Bronchial epithelial cell (primary cell): ENCODE results near the gene PTPRN2. TPM values are rescaled to one million over a fixed set of nuclear protein-coding genes. Genes with fewer than 3 reads are reported as not detected.

ENCODE experiments used
- DNase-seq: peaks from one replicate; pipeline ENCODE4 v3.0.0-alpha.2; 2010; ENCODE audit warnings: low read depth
- FAIRE-seq: peaks from 2 replicates; lab custom pipeline; 2011; peaks lifted over from hg19 to GRCh38; lab: Jason Lieb, UNC
- H3K27me3 ChIP-seq: 2 replicates; pipeline ENCODE4 v1.5.1; 2011; ENCODE audit warnings: low read length; ENCODE audit not compliant: control insufficient read depth, insufficient read depth
- H3K36me3 ChIP-seq: 2 replicates; pipeline ENCODE4 v1.5.1; 2011; ENCODE audit warnings: low read length; ENCODE audit not compliant: control insufficient read depth, insufficient read depth
- H3K4me3 ChIP-seq: 2 replicates; pipeline ENCODE4 v1.5.1; 2011; ENCODE audit warnings: mild to moderate bottlenecking, low read depth, low read length, control low read depth
- total RNA-seq: library from RNA; depleted of rRNA; stranded (reverse); fragments of >200 nt; gene quantifications from 2 replicates; pipeline ENCODE4 v1.2.1, GENCODE V29; 2014
- TF ChIP-seq, protein P1 (sequence below): IDR thresholded peaks from 2 replicates; pipeline ENCODE4 v1.5.1; 2011; ENCODE audit warnings: mild to moderate bottlenecking, moderate library complexity, low read length, control low read depth, inconsistent platforms; ENCODE audit not compliant: insufficient read depth, severe bottlenecking

Gene PTPRN2
- total RNA-seq, 1 donor from 2014 or later: 1.1 TPM

DNA sequence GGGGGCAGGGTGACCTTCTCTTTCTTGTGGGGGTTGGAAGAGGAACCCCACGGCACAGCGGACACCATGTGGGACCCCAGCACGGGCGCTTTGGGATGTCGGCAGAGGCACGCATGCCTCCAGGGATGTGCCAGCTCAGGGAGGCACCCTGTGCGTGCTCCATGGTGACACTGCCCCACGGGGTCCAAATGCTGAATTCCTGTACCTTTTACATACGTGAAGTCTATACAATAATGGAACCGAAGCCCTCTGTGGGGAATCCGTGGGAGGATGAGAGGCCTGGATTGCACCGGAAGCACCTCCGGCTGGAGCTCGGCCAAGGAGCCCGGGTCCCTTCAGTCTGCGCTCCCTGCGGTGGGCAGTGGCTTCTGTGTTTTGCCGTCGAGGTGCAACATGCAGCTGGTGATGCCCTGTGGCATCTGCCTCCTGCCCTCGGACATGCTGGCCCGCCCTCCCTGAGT is 726.6 kb downstream of the PTPRN2 start:
- H3K36me3 ChIP-seq: no peaks in the 10 kb centered on the region
- TF ChIP-seq, protein P1, sequence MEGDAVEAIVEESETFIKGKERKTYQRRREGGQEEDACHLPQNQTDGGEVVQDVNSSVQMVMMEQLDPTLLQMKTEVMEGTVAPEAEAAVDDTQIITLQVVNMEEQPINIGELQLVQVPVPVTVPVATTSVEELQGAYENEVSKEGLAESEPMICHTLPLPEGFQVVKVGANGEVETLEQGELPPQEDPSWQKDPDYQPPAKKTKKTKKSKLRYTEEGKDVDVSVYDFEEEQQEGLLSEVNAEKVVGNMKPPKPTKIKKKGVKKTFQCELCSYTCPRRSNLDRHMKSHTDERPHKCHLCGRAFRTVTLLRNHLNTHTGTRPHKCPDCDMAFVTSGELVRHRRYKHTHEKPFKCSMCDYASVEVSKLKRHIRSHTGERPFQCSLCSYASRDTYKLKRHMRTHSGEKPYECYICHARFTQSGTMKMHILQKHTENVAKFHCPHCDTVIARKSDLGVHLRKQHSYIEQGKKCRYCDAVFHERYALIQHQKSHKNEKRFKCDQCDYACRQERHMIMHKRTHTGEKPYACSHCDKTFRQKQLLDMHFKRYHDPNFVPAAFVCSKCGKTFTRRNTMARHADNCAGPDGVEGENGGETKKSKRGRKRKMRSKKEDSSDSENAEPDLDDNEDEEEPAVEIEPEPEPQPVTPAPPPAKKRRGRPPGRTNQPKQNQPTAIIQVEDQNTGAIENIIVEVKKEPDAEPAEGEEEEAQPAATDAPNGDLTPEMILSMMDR: no peak
- H3K27me3 ChIP-seq: no peaks in the 10 kb centered on the region
- no peak for DNase-seq
- H3K4me3 ChIP-seq: no peak overlapping the region
- no peak for FAIRE-seq

DNA sequence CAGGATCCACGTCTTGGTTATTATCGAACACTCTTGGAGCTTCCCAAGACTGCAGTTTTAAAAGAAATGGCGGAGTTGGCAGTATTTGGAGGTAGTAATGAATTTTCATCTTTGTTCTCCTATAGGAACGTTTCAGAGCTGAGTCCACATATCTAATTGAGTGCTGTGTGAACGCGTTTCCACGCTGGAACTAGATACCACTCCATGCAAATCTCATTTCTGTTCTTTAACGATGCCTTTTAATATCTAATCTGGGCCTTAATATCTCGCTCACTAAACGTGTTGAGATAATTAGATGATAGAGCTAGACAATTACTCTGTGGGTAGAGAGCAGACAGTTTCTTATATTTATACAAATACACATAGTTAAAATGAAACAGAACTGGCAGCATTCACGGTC is 727.2 kb downstream of the PTPRN2 start:
- Histone ChIP-seq H3K36me3 (no peaks in the 10 kb centered on the region), H3K27me3 (no peaks in the 10 kb centered on the region), H3K4me3 (no peak overlapping the region)
- no peak for DNase-seq
- TF ChIP-seq, protein P1: no peak
- FAIRE-seq: no peak

DNA sequence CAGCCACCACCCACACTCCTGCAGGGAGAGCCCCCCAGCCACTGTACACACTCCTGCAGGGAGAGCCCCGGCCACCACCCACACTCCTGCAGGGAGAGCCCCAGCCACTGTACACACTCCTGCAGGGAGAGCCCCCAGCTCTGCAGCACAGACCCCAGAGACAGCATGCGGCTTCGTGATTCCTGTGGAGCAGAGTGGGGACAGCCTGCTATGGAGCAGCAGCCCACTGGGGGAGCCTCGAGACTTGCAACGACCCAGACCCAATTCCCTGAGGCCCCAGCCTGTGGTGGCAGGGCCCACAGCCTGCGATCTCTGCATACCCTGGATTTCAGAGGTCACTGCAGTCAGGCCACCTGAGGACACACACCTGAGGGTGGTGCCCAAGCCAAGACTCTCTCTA is 727.7 kb downstream of the PTPRN2 start:
- TF ChIP-seq, protein P1: no peak
- DNase-seq (no peak), FAIRE-seq (peak; percentile 18)
- Histone ChIP-seq H3K4me3 (no peak overlapping the region), H3K36me3 (no peaks in the 10 kb centered on the region), H3K27me3 (no peaks in the 10 kb centered on the region)

DNA sequence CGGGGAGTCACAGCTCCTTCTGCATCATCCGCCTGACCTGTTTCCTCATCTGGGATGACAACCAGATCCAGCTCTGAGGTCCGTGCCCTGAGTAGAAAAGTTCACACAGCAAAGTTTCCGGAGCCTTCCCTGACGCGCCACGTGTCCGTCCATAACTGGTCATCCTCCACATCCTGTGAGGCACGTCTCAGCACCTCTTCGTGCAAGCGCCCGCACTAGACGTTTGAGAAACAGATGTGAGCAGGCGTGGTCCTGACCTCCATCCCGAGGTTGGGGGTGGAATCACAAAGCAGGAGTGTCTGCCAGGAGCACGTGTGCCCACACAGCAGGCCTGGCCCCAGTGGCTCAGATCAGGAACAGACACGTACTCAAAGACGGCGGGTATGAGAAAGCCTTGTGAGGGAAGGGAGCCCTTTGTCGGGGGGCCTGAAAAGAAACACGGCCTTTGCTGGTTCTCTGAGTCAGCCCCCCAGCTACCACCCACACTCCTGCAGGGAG is 730.0 kb downstream of the PTPRN2 start:
- FAIRE-seq (no peak), DNase-seq (no peak)
- no peaks in the 10 kb centered on the region for H3K27me3 ChIP-seq
- H3K36me3 ChIP-seq: no peaks in the 10 kb centered on the region
- H3K4me3 ChIP-seq: no peak overlapping the region
- TF ChIP-seq, protein P1: no peak

DNA sequence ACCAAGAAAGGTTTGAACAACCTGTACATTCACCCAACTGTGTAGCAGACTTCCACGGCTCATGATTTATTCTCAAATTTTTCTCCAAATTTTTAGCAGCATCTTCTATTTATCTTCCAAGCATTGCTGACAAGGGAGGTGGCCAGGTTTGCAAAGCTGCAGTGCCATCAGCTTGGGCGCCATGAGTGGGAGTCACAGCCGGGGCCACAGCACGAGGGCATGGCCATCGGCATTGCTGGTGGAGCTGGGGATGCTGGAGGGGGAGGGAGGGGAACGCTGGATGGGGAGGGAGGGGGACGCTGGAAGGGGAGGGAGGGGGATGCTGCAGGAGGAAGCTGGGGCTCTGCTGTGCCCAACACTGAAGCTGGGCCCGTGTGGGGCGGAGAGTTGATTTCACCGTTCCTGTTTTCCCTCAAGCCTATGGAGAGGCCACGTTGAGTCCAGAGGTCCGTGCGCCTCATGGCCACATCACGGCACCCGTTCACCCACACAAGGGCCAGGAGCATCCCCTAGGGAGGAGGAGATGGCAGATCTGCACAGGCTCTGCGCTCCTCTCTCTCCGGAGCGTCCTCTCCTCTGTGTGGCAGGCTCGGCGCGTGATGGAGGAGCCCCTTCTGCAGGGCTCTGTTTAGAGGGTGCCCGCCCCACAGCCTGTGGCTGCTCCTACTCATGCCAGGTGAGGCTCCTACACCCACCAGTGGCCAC is 730.6 kb downstream of the PTPRN2 start:
- DNase-seq: no peak
- TF ChIP-seq, protein P1: no peak
- no peak for FAIRE-seq
- H3K27me3 ChIP-seq: no peaks in the 10 kb centered on the region
- H3K36me3 ChIP-seq: no peaks in the 10 kb centered on the region
- no peak overlapping the region for H3K4me3 ChIP-seq
